ENCODE measurements around the gene SNED1.

Gene SNED1

GRCh38 chr2:241041589-241042158, 43.3 kb downstream of the SNED1 start:
- no peak for DNase-seq (ENCODE audit: low read depth)
- TF ChIP-seq, protein P1, sequence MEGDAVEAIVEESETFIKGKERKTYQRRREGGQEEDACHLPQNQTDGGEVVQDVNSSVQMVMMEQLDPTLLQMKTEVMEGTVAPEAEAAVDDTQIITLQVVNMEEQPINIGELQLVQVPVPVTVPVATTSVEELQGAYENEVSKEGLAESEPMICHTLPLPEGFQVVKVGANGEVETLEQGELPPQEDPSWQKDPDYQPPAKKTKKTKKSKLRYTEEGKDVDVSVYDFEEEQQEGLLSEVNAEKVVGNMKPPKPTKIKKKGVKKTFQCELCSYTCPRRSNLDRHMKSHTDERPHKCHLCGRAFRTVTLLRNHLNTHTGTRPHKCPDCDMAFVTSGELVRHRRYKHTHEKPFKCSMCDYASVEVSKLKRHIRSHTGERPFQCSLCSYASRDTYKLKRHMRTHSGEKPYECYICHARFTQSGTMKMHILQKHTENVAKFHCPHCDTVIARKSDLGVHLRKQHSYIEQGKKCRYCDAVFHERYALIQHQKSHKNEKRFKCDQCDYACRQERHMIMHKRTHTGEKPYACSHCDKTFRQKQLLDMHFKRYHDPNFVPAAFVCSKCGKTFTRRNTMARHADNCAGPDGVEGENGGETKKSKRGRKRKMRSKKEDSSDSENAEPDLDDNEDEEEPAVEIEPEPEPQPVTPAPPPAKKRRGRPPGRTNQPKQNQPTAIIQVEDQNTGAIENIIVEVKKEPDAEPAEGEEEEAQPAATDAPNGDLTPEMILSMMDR (conservative IDR thresholded peaks at IDR 0.05; ENCODE audit: low read length): no peak
- no peak overlapping the region for H3K4me3 ChIP-seq (ENCODE audit: low read length)

DNA sequence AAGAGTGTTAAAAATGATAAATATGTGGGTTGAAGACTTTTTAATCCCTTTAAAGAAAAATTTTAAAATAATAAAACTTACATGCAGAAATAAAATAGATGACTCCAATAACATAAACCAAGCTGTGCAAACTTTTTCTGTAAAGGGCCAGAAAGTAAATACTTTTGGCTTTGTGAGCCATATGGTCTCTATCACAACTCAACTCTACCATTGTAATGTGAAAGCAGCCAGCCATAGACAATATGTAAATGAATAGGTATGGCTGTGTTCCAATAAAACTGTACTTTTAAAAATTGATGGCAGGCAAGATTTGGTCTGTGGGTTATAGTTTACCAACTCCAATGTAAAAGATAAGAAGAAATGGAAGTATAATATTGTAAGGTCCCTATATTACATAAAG, 45.2 kb downstream of the SNED1 start:
- no peak overlapping the region for H3K4me3 ChIP-seq (ENCODE audit: low read length)
- TF ChIP-seq, protein P1 (conservative IDR thresholded peaks at IDR 0.05; ENCODE audit: low read length): no peak
- DNase-seq (ENCODE audit: low read depth): no peak

GRCh38 chr2:241047253-241048010, 49.0 kb downstream of the SNED1 start:
- TF ChIP-seq, protein P1 (conservative IDR thresholded peaks at IDR 0.05; ENCODE audit: low read length): no peak
- DNase-seq (ENCODE audit: low read depth): no peak
- no peak overlapping the region for H3K4me3 ChIP-seq (ENCODE audit: low read length)

- no peak overlapping the region for H3K4me3 ChIP-seq (ENCODE audit: low read length)
- no peak for DNase-seq (ENCODE audit: low read depth)
- TF ChIP-seq, protein P1 (conservative IDR thresholded peaks at IDR 0.05; ENCODE audit: low read length): no peak
Observed at GRCh38 chr2:241048149-241048948, 49.9 kb downstream of the SNED1 start.

- no peak for DNase-seq (ENCODE audit: low read depth)
- H3K4me3 ChIP-seq (ENCODE audit: low read length): no peak overlapping the region
- TF ChIP-seq, protein P1 (conservative IDR thresholded peaks at IDR 0.05; ENCODE audit: low read length): no peak
Observed at GRCh38 chr2:241048949-241049343, 50.5 kb downstream of the SNED1 start.

DNA sequence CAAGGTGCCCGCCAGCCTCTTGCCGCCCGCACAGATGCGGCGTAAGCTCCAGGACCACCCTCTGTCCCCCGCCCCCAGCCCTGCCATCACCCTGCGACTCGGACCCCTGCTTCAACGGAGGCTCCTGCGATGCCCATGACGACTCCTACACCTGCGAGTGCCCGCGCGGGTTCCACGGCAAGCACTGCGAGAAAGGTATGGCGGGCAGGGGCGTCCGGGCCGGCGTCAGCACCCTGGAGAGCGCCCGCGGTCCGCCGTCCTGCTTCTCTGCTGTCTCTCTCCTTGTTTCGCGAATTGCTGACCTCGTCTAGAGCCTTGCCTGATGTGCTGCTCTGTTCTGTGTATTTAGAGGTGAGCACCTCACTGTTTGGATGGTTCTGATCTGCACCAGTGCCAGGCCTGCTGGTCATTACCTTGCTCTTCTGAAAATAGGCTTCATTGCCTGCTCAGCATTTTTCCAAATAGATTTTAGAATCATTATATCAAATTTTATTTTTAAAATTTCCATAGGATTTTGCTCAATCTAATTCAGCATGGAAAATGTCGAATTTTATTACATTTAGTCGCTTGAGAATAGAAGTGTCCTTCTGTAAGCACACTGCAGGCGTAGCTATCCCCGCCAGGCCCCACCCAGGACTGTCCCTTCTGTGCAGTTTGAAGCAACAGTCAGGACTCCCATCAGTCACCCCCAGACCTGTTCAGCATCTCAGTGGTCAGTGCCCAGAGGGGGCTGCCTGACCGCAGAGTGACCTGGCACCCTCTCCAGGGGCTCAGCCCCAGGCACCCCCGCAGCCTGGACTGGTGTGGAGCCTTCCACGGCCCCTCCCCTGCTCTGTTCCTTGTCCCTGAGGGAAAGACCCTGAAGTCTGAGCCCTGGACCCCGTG, 51.6 kb downstream of the SNED1 start:
- TF ChIP-seq, protein P1 (conservative IDR thresholded peaks at IDR 0.05; ENCODE audit: low read length): no peak
- no peak overlapping the region for H3K4me3 ChIP-seq (ENCODE audit: low read length)
- DNase-seq (ENCODE audit: low read depth): no peak

All from AG10803 (cell line).